HG02759 (cell line): ENCODE measurements around the gene STRIP2.
"Not testable (repeated sequence)": the region's sequence is repeated elsewhere in the genome, so short reads cannot be mapped to it uniquely, and the experiment has no call there.

Experiments
- ATAC-seq: cut with Tn5 transposase; IDR thresholded peaks from one replicate; pipeline ENCODE4 v1.9.1; 2021; ENCODE audit warnings: mild to moderate bottlenecking, moderate library complexity; ENCODE audit not compliant: unreplicated experiment

The STRIP2 gene

DNA sequence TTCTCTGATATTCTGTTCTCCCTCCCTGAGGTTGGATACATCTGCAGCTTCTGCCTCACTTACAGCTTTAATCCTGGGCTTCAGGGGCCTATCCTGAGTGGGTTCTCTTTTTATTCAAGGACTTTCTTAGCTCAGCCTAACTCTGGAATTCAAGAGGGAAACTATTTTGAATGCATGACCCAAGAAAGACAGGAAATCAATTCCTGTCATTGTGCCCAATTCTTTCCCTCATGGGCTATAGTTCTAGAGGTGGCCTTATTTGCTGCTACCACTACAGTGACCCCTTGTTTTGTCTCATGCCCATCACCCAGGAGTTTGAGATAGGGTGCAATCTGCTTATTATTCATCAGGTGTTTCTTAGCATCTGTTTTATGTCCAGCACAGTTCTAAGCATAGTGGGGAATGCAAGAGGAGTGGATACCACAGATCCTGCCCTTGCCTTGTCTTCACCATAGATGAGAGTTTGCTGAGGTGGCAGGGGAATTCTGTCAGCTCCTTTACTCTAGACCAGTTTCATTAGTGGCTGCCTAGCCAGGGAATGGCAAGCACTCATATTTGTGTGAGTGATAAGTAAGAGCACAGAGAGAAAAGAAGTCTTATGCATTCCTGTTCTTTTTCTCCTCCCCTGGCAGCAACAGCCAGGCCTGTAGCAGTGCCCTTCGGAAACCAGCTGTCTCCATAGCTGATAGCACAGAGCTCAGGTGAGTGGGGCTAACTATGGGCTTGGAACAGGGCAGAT is 19.4 kb downstream of the STRIP2 start:
- no peak for ATAC-seq

DNA sequence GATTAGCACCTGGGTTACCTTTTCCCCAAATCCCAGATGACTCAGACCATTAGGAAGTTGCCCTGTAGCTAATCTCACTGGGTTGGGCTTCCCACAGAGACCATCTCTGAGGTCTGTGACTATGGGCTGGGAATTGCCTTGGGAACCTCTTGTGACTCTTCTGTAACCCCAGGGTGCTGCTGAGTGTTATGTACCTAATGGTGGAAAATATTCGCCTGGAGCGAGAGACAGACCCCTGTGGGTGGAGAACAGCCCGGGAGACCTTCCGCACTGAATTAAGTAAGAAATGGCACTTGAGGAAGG is 20.0 kb downstream of the STRIP2 start:
- no peak for ATAC-seq

DNA sequence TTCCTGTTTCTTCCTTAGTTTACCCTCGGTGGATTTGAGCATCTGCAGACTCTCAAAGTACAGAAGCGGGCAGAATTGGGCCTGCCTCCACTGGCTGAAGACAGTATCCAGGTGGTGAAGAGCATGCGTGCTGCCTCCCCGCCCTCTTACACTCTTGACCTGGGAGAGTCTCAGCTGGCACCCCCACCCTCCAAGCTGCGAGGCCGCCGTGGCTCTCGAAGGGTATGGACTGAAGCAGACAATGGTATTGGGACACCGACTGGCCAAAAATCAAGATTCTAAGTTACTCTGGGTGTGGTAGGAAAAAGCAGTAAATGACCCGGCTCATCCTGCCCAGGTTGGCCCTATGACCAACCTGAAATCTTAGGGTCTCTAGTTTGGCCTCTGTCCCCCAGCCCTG is 22.2 kb downstream of the STRIP2 start:
- no peak for ATAC-seq

DNA sequence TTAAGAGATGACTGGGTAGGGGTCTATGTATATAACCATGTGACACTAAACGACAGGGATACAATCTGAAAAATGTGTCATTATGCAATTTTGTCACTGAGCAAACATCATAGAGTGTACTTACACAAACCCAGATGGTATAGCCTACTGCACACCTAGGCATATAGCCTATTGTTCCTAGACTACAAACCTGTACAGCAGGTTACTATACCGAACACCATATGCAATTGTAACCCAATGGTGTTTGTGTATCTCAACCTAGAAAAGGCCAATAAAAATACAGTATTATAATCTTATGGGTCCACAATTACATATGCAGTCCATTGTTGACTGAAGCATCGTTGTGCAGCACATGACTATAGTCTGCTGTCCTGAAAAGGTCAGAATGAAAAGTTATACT is 22.9 kb downstream of the STRIP2 start:
- no peak for ATAC-seq

DNA sequence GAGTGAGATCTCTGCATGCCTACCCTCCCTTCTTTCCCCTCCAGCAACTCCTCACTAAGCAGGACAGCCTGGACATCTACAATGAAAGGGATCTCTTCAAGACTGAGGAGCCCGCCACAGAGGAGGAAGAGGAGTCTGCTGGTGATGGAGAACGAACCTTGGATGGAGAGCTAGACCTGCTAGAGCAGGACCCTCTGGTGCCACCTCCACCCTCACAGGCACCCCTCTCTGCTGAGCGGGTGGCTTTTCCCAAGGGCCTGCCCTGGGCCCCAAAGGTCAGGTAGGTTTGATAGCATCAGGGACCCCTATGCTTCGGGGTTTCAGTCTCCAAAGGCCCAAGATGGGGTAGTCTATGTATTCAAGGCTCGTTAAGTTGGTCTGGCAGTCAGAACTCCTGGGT is 23.9 kb downstream of the STRIP2 start:
- ATAC-seq, result no peak

DNA sequence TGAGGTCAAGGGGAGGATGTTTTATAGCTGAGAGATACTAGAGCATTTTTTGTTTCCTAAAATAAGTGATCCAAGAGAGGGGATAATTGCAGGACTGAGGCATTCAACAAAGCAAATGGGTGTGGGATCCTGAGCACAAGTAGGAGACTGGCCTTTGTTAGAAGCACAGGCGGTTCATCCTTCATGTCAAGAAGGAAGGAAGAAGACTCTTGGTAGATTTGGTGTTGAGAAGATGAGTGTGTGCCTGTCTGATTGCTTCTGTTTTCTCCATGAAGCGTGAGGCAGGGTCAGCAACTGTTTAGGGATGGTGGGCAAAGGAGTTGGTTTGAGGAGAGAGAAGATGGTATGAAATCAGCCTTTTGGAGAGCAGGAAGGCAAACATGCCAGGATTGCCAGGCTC is 27.6 kb downstream of the STRIP2 start:
- no peak for ATAC-seq

DNA sequence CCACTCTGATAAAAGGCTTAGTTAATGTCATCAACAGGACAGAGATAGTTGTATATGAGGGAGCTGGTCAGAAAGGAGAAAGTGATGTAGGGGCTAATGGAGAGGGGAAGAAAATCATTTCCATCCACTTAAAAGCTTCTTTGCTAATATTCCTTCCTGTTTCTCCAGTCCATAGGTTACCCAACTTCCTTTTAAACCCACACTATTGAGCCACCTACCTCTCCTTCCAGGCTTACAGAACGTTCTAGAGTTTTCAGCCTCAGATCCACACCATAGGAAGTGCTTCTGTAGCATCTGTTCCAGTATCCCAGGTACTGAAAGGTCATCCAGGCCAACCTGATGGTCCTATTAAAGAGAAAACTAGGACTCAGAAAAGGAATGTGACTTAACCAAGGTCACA is 28.2 kb downstream of the STRIP2 start:
- ATAC-seq, result no peak

DNA sequence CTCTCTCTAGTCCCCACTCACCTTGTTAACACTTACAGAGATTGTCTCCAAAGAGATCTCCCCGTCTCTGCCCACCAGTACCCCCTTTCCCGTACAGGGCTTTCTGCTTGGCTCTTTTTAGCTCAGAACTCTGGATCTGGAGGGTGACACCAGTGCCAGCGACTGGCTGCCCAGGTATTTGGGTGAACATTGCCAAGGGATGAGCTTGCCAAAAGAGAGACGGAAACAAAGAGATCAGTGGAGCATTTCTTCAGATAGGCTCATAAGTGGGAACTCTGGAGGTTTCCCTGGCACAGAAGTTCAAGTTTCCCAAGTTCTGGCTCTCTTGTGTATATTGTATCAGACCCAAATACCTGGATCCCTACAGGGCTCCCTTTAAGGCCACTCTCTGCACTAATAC is 30.0 kb downstream of the STRIP2 start:
- ATAC-seq, result no peak

DNA sequence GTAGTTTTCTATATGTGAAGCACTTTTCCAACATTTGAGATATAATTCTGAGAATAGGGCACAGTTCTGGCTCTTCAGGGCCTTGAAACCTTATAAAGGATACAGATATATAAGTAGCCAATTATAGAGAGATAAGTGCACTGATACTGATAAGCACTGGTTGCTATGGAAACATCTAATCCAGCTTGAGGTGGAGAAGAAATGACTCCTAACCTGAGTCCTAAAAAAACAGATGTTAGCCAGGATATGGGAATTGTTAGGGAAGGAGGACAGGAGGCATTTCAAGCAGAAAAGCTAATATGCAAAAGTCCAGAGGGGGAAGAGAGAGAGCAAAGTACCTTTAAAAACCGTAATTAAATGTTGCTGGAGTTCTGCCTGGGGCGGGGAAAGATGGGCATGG is 30.8 kb downstream of the STRIP2 start:
- ATAC-seq, result no peak

DNA sequence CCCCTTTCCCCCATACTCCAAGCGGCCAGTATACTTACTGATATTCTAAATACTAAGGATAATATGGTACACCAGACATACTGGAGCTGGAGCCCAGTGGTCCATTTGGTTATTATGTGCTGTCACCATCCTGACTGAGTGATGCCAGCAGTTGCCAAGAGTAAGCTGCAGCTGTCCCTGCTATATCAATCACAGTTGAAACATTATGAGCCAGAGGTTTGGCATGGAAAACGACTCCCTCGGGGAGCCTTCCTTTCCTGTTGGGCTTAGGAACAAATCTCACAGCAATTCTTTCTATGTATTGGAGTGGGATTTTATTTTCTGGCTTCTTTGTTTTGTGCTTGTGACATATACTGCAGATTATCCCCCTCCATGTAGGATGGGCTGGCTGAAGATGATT is 32.6 kb downstream of the STRIP2 start:
- no peak for ATAC-seq

DNA sequence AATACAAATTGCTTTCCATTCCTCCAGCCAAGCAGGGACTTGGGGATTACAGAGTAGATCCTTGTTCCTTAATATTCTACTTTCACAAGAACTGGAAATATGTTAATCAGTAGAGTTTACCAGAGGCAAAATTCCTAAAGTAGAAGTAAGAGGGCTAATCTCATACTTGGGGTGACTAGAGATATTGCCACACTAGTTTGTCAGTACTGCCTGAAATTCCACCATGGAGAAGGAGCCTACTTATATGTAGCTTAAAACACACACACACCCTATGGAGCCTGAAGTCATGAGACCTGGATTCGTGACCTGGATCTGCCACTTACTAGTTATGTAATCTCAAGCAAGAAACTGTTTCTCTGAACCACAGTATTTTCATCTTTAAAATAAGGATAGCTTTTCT is 33.9 kb downstream of the STRIP2 start:
- ATAC-seq, result no peak

DNA sequence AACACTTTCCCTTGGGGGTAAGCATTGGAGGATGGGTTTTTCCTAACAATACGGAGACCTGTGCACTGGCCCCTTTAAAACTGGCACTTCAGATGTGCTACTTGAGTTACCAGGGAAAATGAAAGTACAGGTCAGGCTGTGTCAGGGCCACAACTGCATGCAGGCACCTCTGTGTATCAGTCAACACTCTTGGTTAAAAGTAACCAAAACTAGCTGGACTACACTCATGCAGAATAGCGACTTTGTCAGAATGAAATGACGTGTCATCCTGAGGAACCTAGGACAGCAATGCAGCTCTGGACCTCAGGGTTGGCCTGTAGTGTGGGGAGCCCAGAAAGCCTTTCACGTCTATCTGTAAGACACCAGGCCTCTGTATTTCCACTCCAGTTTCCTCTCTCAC is 34.3 kb downstream of the STRIP2 start:
- no peak for ATAC-seq

DNA sequence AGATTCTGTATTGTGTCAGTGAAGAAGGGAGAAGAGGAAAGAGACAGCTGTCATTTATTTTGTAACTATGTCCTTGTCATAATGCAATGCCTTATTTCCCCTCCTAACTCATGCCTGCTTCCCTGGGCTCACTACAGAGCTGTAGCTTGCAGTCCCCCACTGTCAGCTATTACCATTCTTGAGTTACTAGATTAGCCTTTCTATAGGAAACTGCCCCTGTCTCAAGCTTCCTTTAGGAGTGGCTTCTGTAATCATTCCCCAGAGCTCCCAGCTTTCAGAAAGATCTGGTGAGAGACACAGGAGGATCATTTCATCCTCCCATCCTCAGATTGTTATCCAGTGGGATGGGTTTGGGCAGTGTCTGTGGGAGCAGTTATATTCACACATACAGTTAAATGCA is 35.7 kb downstream of the STRIP2 start:
- no peak for ATAC-seq

DNA sequence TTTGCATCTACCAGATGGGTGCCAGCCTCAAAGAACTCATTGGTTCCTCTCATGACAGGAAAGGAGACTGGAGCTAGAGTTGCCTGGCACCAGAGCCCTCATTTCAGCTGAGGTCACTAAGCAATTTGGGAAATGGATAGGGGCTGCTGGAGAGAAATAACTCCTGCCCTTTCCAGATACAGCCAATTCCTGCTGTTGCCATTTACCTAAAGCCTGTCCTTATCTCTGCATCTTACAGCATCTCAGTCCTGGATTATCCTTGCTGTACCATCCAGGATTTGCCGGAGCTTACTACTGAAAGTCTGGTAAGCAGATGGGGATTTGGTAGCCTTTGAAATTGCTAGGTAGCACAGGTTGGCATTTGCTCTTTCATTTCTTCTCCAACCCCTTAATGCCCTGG is 36.2 kb downstream of the STRIP2 start:
- ATAC-seq, result no peak

DNA sequence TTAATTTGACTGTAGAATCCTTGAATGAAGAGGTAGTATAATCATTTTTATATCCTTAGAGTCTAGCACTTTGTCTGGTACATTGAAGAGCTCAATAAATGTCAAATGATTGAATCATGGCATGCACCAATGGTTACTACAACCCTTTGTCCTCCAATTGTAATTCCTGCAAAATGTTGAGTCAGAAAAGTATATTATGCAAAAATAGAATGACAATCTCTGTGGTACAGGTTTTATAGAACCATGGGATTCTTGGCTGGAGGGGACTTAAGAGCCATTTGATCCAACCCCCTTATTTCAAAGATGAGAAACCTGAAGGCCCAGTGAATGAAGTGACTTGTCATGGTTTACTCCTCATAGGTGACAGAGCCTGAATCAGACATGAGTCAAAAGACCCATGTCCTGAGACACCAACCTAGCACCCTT is 37.2 kb downstream of the STRIP2 start:
- ATAC-seq, result no peak

DNA sequence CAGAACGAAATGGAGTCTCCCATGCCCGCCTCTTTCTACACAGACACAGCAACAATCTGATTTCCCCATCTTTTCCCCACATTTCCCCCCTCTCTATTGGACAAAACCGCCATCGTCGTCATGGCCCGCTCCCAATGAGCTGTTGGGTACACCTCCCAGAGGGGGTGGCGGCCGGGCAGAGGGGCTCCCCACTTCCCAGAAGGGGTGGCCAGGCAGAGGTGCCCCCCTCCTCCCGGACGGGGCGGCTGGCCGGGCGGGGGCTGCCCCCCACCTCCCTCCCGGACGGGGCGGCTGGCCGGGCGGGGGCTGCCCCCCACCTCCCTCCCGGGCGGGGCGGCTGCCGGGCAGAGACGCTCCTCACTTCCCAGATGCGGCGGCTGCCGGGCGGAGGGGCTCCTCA is 41.7 kb downstream of the STRIP2 start:
- not testable (repeated sequence) for ATAC-seq

DNA sequence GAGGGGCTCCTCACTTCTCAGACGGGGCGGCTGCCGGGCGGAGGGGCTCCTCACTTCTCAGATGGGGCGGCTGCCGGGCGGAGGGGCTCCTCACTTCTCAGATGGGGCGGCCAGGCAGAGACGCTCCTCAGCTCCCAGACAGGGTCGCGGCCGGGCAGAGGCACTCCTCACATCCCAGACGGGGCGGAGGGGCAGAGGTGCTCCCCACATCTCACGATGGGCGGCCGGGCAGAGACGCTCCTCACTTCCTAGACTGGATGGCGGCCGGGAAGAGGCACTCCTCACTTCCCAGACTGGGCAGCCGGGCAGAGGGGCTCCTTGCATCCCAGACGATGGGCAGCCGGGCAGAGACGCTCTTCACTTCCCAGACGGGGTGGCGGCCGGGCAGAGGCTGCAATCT is 42.2 kb downstream of the STRIP2 start:
- not testable (repeated sequence) for ATAC-seq

DNA sequence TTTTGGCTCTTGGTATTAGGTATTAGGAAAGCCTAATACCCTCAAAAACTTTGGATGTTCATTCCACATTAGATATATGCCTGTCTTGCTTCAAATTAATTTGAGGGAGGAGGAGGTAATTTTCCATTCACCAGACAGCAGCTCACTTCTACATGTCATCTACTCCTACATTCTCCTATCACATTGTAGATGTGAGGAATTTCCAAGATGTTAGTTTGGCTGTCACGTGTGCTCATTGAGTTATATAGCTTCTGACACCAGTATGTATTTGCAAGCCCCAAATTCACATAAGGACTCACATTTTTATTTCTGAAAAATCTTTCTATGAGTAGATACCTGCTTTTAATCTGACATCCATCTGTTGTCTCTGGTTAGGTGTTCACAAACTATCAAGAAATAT is 45.6 kb downstream of the STRIP2 start:
- no peak for ATAC-seq

DNA sequence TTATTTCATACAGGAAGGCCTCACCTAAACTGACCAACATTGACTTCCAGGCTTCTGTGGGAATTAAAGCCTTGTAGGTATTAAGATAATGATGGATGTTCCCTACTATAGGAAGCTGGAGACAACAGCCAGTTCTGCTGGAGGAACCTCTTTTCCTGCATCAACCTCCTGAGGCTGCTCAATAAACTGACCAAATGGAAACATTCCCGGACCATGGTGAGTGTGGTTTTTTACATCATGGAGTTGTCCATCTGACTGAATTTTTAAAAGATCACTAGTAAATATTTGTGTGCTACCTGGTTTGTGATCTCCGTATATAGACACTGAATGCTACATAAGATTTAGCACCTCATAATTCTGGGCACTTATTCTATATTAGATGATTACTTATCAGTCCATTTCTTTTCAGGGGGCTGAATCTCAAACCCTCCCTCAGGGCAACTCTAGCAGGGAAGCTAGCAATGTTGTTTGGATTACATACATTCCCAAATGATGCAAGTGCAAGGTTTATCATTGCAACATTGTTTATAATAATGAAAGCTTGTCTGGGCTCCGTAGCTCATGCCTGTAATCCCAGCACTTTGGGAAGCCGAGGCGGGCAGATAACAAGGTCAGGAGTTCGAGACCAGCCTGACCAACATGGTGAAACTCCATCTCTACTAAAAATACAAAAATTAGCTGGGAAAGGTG is 46.6 kb downstream of the STRIP2 start:
- no peak for ATAC-seq

DNA sequence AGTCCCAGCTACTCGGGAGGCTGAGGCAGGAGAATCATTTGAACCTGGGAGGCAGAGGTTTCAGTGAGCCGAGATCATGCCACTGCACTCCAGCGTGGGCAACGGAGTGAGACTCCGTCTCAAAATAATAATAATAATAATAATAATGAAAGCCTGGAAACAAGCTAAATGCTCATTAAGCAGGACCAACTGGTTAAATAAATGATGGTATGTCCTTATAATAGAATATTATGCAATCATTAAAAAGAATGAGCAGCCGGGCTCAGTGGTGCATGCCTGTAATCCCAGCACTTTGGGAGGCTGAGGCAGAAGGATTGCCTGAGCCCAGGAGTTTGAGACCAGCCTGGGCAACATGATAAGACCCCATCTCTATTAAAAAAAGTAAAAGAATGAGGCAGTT is 47.1 kb downstream of the STRIP2 start:
- ATAC-seq, result not testable (repeated sequence)

DNA sequence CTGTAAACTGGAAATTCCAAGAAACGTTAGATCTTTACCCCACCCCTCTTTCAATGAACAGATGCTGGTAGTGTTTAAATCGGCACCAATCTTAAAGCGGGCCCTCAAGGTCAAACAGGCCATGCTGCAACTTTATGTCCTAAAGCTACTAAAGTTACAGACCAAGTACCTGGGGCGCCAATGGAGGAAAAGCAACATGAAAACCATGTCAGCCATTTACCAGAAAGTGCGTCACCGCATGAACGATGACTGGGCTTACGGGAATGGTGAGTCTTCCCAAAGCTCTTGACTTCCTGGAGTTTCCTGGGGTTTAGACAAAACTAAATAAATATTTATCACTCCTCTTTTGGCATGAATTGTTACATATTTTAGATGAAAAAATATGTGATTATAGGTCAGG is 48.5 kb downstream of the STRIP2 start:
- ATAC-seq, result no peak

DNA sequence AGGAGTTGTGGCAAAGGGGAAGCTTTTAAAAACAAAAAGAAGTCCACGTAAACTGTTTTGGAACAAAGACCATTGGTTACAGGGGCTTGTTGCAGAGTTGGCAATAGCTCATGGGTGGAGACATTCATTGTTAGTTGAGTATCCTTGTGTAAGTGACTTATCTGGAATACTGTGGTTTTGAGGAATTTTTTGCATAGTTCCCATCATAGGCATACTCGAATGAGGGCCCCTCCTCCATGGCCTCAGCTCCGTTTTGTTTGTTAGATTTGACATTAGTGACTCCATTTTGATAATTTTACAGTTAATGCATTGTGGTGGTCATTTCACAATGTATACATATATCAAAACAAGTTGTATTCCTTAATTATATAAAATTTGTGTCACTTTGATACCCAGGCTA is 55.3 kb downstream of the STRIP2 start:
- no peak for ATAC-seq

DNA sequence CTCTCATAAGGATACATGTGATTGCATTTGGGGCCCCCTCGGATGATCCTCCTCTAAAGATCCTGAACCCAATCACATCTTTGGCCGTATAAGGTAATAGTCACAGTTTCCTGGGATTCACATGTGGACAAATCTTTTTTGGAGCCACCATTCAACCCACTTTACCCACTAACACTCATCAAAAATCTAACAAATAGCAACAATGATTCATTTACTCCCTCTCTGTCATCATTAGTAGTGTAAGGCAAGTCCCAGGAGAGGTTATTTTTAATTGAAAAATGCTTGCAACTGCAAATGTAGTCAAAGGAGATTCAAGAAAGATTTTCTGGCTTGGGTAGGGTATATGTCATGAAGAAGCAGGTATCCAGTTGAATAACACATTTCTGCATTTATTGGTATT is 58.2 kb downstream of the STRIP2 start:
- no peak for ATAC-seq
